ENCODE results near the gene ATRAID. TPM values are rescaled to one million over a fixed set of nuclear protein-coding genes. Genes with fewer than 3 reads are reported as not detected.

Gene ATRAID
- total RNA-seq, 1 donor from 2014 or later: 112 TPM

DNA sequence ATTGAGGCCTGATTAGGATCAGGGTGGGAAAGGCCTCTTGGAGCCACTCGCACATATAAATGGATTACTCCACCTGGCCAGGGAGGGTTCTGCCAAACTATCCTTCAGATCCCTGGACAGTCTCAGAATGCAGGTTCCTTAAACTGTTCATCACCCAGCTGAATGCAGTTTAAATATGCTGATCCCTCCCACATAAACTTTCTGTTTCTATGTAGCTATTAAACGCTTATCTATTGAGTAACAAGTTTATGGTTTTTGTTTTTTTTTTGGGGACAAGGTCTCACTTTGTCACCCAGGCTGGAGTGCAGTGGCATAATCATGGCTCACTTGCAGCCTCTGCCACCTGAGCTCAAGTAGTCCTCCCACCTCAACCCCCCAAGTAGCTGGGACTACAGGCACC, 7.2 kb downstream of the ATRAID start:
- H3K36me3 Mint-ChIP-seq: peaks cover 19% of the 10 kb centered on the region
- H3K27ac Mint-ChIP-seq: no peak overlapping the region
- TF ChIP-seq, protein P1, sequence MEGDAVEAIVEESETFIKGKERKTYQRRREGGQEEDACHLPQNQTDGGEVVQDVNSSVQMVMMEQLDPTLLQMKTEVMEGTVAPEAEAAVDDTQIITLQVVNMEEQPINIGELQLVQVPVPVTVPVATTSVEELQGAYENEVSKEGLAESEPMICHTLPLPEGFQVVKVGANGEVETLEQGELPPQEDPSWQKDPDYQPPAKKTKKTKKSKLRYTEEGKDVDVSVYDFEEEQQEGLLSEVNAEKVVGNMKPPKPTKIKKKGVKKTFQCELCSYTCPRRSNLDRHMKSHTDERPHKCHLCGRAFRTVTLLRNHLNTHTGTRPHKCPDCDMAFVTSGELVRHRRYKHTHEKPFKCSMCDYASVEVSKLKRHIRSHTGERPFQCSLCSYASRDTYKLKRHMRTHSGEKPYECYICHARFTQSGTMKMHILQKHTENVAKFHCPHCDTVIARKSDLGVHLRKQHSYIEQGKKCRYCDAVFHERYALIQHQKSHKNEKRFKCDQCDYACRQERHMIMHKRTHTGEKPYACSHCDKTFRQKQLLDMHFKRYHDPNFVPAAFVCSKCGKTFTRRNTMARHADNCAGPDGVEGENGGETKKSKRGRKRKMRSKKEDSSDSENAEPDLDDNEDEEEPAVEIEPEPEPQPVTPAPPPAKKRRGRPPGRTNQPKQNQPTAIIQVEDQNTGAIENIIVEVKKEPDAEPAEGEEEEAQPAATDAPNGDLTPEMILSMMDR (IDR thresholded peaks at IDR 0.05; ENCODE audit: unreplicated experiment): no peak
- H3K27me3 Mint-ChIP-seq (ENCODE audit: low read depth): no peaks in the 10 kb centered on the region
- no peak for DNase-seq (ENCODE audit: low spot score in 2 of 2, unreplicated experiment in 2 of 2)
- H3K4me1 Mint-ChIP-seq: peaks cover 23% of the 10 kb centered on the region
- H3K4me3 Mint-ChIP-seq: no peak overlapping the region
- H3K9me3 Mint-ChIP-seq: no peaks in the 10 kb centered on the region

DNA sequence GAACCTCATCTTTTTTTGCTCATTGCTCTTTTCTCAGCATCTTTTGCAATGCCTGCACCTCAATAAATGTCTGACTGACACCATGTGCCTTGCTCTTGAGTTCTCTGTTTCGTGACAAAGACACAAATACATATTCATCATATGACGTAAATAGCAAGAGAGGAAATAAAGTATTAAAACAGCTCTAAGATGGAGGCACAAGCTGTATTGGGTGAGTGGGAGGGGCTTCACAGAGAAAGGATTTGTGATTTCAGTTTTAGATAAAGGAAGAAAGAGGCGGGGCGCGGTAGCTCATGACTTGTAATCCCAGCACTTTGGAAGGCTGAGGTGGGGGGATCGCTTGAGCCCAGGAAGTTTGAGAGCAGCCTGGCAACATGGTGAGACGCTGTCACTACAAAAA, 8.2 kb downstream of the ATRAID start:
- Mint-ChIP-seq H3K27ac (no peak overlapping the region), H3K9me3 (no peaks in the 10 kb centered on the region), H3K27me3 (ENCODE audit: low read depth) (no peaks in the 10 kb centered on the region), H3K36me3 (peaks cover 28% of the 10 kb centered on the region), H3K4me1 (peaks cover 23% of the 10 kb centered on the region), H3K4me3 (no peak overlapping the region)
- TF ChIP-seq, protein P1 (IDR thresholded peaks at IDR 0.05; ENCODE audit: unreplicated experiment): no peak
- no peak for DNase-seq (ENCODE audit: low spot score in 2 of 2, unreplicated experiment in 2 of 2)

DNA sequence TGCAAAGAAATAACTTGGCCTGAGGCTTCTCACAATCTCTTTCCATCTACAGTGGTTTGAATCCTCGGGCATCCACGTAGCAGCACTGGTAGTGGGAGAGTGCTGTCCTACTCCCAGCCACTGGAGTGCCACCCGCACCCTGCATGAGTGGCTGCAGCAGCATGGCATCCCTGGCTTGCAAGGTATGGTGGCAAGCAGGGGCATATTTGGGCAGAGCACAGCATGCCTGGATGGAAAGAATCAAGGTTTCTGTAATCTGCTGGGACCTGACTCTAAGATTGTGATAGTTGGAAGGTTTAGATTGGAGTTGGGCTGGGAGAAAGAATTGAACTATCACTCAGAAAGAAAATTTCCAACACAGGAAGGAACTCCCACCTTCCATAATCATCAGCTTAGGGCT, 9.3 kb downstream of the ATRAID start:
- no peak for DNase-seq (ENCODE audit: low spot score in 2 of 2, unreplicated experiment in 2 of 2)
- Mint-ChIP-seq H3K27ac (no peak overlapping the region), H3K9me3 (no peaks in the 10 kb centered on the region)

DNA sequence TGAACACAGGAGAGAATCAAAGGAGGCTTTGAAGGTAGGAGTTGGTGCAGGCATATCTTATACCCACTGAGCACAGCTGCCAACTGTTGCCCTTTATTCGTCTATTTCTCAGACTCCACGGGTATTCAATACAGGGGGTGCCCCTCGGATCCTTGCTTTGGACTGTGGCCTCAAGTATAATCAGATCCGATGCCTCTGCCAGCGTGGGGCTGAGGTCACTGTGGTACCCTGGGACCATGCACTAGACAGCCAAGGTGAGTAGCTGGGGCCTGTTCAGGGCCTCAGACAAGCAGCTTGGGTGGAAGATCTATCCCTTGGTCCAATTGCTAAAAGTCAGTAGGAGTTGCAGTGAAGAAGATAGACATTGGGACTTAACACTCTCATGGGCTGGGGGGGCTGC, 10.6 kb downstream of the ATRAID start:
- Mint-ChIP-seq H3K27ac (no peak overlapping the region), H3K4me3 (no peak overlapping the region), H3K36me3 (peaks cover 43% of the 10 kb centered on the region), H3K4me1 (peaks cover 13% of the 10 kb centered on the region), H3K9me3 (no peaks in the 10 kb centered on the region), H3K27me3 (ENCODE audit: low read depth) (no peaks in the 10 kb centered on the region)
- TF ChIP-seq, protein P1 (IDR thresholded peaks at IDR 0.05; ENCODE audit: unreplicated experiment): no peak
- DNase-seq (ENCODE audit: low spot score in 2 of 2, unreplicated experiment in 2 of 2): no peak

More for the DNA sequence above, 9.3 kb downstream of the ATRAID start:
- Mint-ChIP-seq H3K4me3 (no peak overlapping the region), H3K27me3 (ENCODE audit: low read depth) (no peaks in the 10 kb centered on the region), H3K36me3 (peaks cover 31% of the 10 kb centered on the region), H3K4me1 (peaks cover 23% of the 10 kb centered on the region)
- TF ChIP-seq, protein P1 (IDR thresholded peaks at IDR 0.05; ENCODE audit: unreplicated experiment): no peak

DNA sequence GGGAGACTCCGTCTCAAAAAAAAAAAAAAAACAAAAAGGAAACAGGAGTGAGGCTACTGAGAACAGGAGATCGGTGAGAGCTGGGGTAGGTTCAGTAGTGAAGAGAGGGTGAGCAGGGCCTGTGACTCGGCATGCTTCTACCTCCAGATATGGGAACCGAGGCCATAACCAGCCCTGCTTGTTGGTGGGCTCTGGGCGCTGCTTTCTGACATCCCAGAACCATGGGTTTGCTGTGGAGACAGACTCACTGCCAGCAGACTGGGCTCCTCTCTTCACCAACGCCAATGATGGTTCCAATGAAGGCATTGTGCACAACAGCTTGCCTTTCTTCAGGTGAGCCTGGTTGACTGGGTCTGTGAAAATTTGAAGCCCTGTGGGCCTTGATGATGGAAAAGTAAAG, 11.6 kb downstream of the ATRAID start:
- H3K27ac Mint-ChIP-seq: no peak overlapping the region

More for the DNA sequence above, 11.6 kb downstream of the ATRAID start:
- H3K4me1 Mint-ChIP-seq: peaks cover 4% of the 10 kb centered on the region
- H3K4me3 Mint-ChIP-seq: no peak overlapping the region
- peaks cover 49% of the 10 kb centered on the region for H3K36me3 Mint-ChIP-seq
- no peaks in the 10 kb centered on the region for H3K9me3 Mint-ChIP-seq
- TF ChIP-seq, protein P1 (IDR thresholded peaks at IDR 0.05; ENCODE audit: unreplicated experiment): no peak
- no peaks in the 10 kb centered on the region for H3K27me3 Mint-ChIP-seq (ENCODE audit: low read depth)
- DNase-seq (ENCODE audit: low spot score in 2 of 2, unreplicated experiment in 2 of 2): no peak
